Thoracic aorta (tissue), 2 donors: Measurements from ENCODE around the gene SCN8A. TPM values are rescaled to one million over a fixed set of nuclear protein-coding genes. Genes with fewer than 3 reads are reported as not detected.

ENCODE experiments used
- ATAC-seq: fragments of 150-250 bp; one replicate; pipeline ENCODE4 v1.8.0; 2017; ENCODE audit warnings: low read depth; ENCODE audit not compliant: insufficient number of reproducible peaks, low FRiP score
- DNase-seq: peaks from one replicate; pipeline ENCODE4 v3.0.0-alpha.2; 2020; ENCODE audit warnings: low spot score
- H3K27ac ChIP-seq, 2 donors: fragments of 200-600 bp; sonication (generic); 1 replicate in 1 of 2; 2 replicates in 1 of 2; pipeline ENCODE4 v1.5.1; 2016; ENCODE audit warnings: mild to moderate bottlenecking in 2 of 2, moderate library complexity in 2 of 2
- H3K27me3 ChIP-seq: fragments of 200-600 bp; sonication (generic); replicated peaks from 2 replicates; pipeline ENCODE4 v1.6.0; 2016; ENCODE audit warnings: mild to moderate bottlenecking; ENCODE audit not compliant: insufficient read depth
- H3K36me3 ChIP-seq: fragments of 200-600 bp; sonication (generic); one replicate; pipeline ENCODE4 v1.5.1; 2016
- H3K4me1 ChIP-seq, 2 donors: fragments of 200-600 bp; sonication (generic); 1 replicate in 1 of 2; 2 replicates in 1 of 2; pipeline versions ENCODE4 v1.5.1 to v1.6.0; 2016; ENCODE audit warnings: low read depth in 2 of 2, mild to moderate bottlenecking in 1 of 2; ENCODE audit not compliant: control insufficient read depth in 1 of 2
- H3K4me3 ChIP-seq: fragments of 200-600 bp; sonication (generic); 2 replicates; pipeline ENCODE4 v1.5.1; 2016; ENCODE audit warnings: mild to moderate bottlenecking
- H3K9me3 ChIP-seq: fragments of 200-600 bp; sonication (generic); 2 replicates; pipeline ENCODE4 v1.5.1; 2016
- CTCF ChIP-seq: fragments of 200-600 bp; sonication (generic); IDR thresholded peaks from one replicate; pipeline ENCODE4 v1.5.1; 2019; ENCODE audit warnings: antibody characterized with exemption
- total RNA-seq, 2 donors: library from RNA; depleted of rRNA; stranded (reverse); fragments of >200 nt; gene quantifications; one replicate each; pipeline versions ENCODE4 v1.1.0 to v1.2.3, GENCODE V29; 2016

The SCN8A gene
- total RNA-seq, 2 donors from 2014 or later: 0.54 TPM; not detected in 1

DNA sequence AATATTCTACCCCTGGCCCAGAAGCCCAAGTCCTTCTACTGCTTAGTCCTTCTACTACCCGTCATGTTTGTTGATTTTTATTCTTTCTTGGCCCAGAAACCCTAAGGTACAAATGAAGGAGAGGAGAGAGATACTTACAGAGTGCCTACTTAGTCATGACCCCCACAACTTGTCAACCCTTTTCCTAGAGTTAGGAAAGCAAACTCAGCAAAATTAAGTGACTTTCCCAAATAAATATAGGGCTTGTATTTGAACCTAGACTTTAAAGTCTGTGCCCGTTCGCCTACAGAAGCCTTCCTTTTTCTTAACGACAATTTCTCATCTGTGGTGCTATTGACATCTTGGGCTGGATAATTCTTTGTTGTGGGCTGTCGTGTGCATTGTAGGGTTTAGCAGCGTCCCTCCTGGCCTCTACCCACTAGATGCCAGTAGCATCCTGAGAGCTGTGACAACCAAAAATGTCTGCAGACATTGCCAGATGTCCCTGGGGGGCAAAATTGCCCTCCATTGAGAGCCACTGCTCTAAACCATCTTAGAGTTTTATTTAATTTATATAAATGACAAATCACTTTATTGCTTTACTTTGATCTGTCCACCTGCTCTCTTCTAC, 175.1 kb downstream of the SCN8A start:
- Histone ChIP-seq H3K36me3 (no peaks in the 10 kb centered on the region), H3K9me3 (no peaks in the 10 kb centered on the region), H3K27me3 (no peaks in the 10 kb centered on the region), H3K27ac (no peak overlapping the region), H3K4me3 (no peak overlapping the region), H3K4me1 (no peaks in the 10 kb centered on the region)
- TF ChIP-seq CTCF: no peak
- ATAC-seq (no peak), DNase-seq (no peak)

- no peak for DNase-seq
- Histone ChIP-seq H3K27ac (no peak overlapping the region), H3K27me3 (no peaks in the 10 kb centered on the region), H3K4me3 (no peak overlapping the region), H3K9me3 (no peaks in the 10 kb centered on the region), H3K36me3 (no peaks in the 10 kb centered on the region), H3K4me1 (peaks cover 0 to 6% of the 10 kb centered on the region in 2 donors)
- no peak for ATAC-seq
- TF ChIP-seq CTCF: no peak
These were observed 180.0 kb downstream of the SCN8A start for GRCh38 chr12:51771008-51771407.

- no peak for DNase-seq
- Histone ChIP-seq H3K36me3 (no peaks in the 10 kb centered on the region), H3K4me1 (peaks cover 0 to 6% of the 10 kb centered on the region in 2 donors), H3K27ac (no peak overlapping the region), H3K4me3 (no peak overlapping the region), H3K27me3 (no peaks in the 10 kb centered on the region), H3K9me3 (no peaks in the 10 kb centered on the region)
- no peak for TF ChIP-seq CTCF
- ATAC-seq: no peak
These were observed 182.3 kb downstream of the SCN8A start for GRCh38 chr12:51773145-51773869.

GRCh38 chr12:51774933-51775332, 183.9 kb downstream of the SCN8A start:
- ATAC-seq (no peak), DNase-seq (no peak)
- no peaks in the 10 kb centered on the region for H3K36me3 ChIP-seq
- H3K9me3 ChIP-seq: no peaks in the 10 kb centered on the region
- TF ChIP-seq CTCF: no peak
- H3K4me3 ChIP-seq: no peak overlapping the region
- no peak overlapping the region for H3K27ac ChIP-seq
- no peaks in the 10 kb centered on the region for H3K27me3 ChIP-seq
- peaks cover 0 to 6% of the 10 kb centered on the region in 2 donors for H3K4me1 ChIP-seq

- DNase-seq: no peak
- no peak for ATAC-seq
- Histone ChIP-seq H3K4me3 (no peak overlapping the region), H3K36me3 (no peaks in the 10 kb centered on the region), H3K4me1 (peaks cover 0 to 6% of the 10 kb centered on the region in 2 donors), H3K27me3 (no peaks in the 10 kb centered on the region), H3K9me3 (no peaks in the 10 kb centered on the region), H3K27ac (no peak overlapping the region)
- no peak for TF ChIP-seq CTCF
These were observed 186.4 kb downstream of the SCN8A start for GRCh38 chr12:51777457-51777856.
